Prostate gland (tissue), 2 donors: ENCODE data around the gene FAHD2A.
"Not testable (repeated sequence)": the region's sequence is repeated elsewhere in the genome, so short reads cannot be mapped to it uniquely, and the experiment has no call there.

Source experiments
- POLR2A ChIP-seq: fragments of 450-650 bp; IDR thresholded peaks from one replicate; pipeline ENCODE4 v1.6.1; 2016; ENCODE audit warnings: antibody characterized with exemption, mild to moderate bottlenecking
- TF ChIP-seq, protein P1 (sequence below), 4 experiments: fragments of 200-600 bp in 2 of 4; fragments of 450-650 bp in 2 of 4; sonication (generic) in 2 of 4; IDR thresholded peaks; 1 replicate in 3 of 4; 2 replicates in 1 of 4; pipeline ENCODE4 v1.5.1; 2016 to 2019; ENCODE audit warnings: antibody characterized with exemption in 4 of 4, mild to moderate bottlenecking in 2 of 4, moderate library complexity in 2 of 4

DNA sequence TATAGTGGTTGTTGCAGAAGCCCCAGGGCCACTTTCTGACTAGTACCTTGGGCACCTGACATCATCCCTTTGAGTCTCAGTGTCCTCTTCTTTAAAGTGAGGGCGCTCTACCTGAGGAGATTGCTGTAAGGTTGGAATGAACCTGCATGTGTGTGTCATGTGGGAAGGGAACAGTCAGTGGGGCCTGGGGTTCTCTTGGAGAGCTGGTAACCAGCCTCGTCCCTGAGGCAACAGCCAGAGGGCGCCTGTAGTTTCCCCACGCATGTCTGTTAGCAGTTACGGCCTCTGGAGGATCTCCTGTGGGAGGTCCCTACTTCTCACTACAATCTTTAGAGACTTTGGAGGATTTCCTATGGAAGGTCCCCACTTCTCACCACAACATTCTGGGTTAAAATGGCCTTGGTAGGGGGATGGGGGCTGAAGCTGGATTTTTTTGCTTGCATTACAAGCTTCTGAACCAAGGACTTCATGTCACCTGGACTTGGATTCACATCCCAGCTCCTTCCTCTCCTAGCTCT is 755 bp downstream of the FAHD2A start:
- TF ChIP-seq, protein P1, sequence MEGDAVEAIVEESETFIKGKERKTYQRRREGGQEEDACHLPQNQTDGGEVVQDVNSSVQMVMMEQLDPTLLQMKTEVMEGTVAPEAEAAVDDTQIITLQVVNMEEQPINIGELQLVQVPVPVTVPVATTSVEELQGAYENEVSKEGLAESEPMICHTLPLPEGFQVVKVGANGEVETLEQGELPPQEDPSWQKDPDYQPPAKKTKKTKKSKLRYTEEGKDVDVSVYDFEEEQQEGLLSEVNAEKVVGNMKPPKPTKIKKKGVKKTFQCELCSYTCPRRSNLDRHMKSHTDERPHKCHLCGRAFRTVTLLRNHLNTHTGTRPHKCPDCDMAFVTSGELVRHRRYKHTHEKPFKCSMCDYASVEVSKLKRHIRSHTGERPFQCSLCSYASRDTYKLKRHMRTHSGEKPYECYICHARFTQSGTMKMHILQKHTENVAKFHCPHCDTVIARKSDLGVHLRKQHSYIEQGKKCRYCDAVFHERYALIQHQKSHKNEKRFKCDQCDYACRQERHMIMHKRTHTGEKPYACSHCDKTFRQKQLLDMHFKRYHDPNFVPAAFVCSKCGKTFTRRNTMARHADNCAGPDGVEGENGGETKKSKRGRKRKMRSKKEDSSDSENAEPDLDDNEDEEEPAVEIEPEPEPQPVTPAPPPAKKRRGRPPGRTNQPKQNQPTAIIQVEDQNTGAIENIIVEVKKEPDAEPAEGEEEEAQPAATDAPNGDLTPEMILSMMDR (IDR thresholded peaks at IDR 0.05) = peak in 3 of 4 experiments; percentile 21 to 27 (median 23)
- not testable (repeated sequence) for TF ChIP-seq POLR2A
